Gastrocnemius medialis (tissue), 4 donors: ENCODE measurements around the gene PTGS2. TPM values are rescaled to one million over a fixed set of nuclear protein-coding genes. Genes with fewer than 3 reads are reported as not detected.

ENCODE experiments used
- ATAC-seq, 2 donors: fragments of 150-250 bp; one replicate each; pipeline ENCODE4 v1.9.1; 2016
- DNase-seq, 2 donors: peaks; one replicate each; pipeline ENCODE4 v3.0.0-alpha.2; 2019
- H3K27ac ChIP-seq, 4 donors: fragments of 200-600 bp; sonication (generic); 1 replicate in 1 of 4; 2 replicates in 3 of 4; pipeline ENCODE4 v1.5.1; 2016 to 2018; ENCODE audit warnings: mild to moderate bottlenecking in 2 of 4, moderate library complexity in 1 of 4
- H3K27me3 ChIP-seq, 3 donors: fragments of 200-600 bp; sonication (generic) in 2 of 3; 1 replicate in 1 of 3; 2 replicates in 2 of 3; pipeline versions ENCODE4 v1.5.1 to v1.6.0; 2016 to 2019; ENCODE audit warnings: mild to moderate bottlenecking in 1 of 3, moderate library complexity in 1 of 3
- H3K36me3 ChIP-seq, 2 donors: fragments of 200-600 bp; sonication (generic) in 1 of 2; one replicate each; pipeline ENCODE4 v1.5.1; 2017 to 2018
- H3K4me1 ChIP-seq, 2 donors: fragments of 200-600 bp; sonication (generic) in 1 of 2; one replicate each; pipeline ENCODE4 v1.5.1; 2016 to 2017; ENCODE audit warnings: mild to moderate bottlenecking in 2 of 2
- H3K4me3 ChIP-seq, 4 donors: fragments of 200-600 bp; sonication (generic) in 3 of 4; 1 replicate in 1 of 4; 2 replicates in 3 of 4; pipeline ENCODE4 v1.5.1; 2016 to 2019; ENCODE audit warnings: mild to moderate bottlenecking in 2 of 4
- H3K9me3 ChIP-seq, 3 donors: fragments of 200-600 bp; sonication (generic) in 2 of 3; 1 replicate in 1 of 3; 2 replicates in 2 of 3; pipeline ENCODE4 v1.5.1; 2016 to 2019
- POLR2A ChIP-seq, 2 donors: fragments of 450-650 bp; IDR thresholded peaks; one replicate each; pipeline ENCODE4 v1.6.1; 2017; ENCODE audit warnings: antibody characterized with exemption in 2 of 2, mild to moderate bottlenecking in 2 of 2, moderate library complexity in 2 of 2
- in situ Hi-C, 4 donors: fragments of 200-750 bp; cut with MboI; loops; one replicate each; pipeline versions ENCODE4 v1.15.0 to v1.8.0; 2017; ENCODE audit warnings: low sequenced_read_pairs in 4 of 4
- intact Hi-C: fragments of 100-400 bp; cut with DNase I; formaldehyde crosslinking; loops from one replicate; pipeline ENCODE4 v1.15.1; 2023; ENCODE audit warnings: low total_unique reads
- total RNA-seq, 4 donors: library from RNA; depleted of rRNA; stranded (reverse); fragments of >200 nt; gene quantifications; one replicate each; pipeline versions ENCODE4 v1.1.0 to v1.2.3, GENCODE V29; 2016
- TF ChIP-seq, protein P1 (sequence below), 5 experiments: fragments of 450-650 bp in 3 of 5; fragments of 200-600 bp in 2 of 5; sonication (generic) in 2 of 5; IDR thresholded peaks in 4 of 5; conservative IDR thresholded peaks in 1 of 5; 1 replicate in 4 of 5; 2 replicates in 1 of 5; pipeline ENCODE4 v1.5.1; 2016 to 2019; ENCODE audit warnings: antibody characterized with exemption in 5 of 5, mild to moderate bottlenecking in 3 of 5, moderate library complexity in 3 of 5

PTGS2 gene
- total RNA-seq, 4 donors from 2014 or later: 0.23 to 0.58 (median 0.25) TPM; not detected in 1

DNA sequence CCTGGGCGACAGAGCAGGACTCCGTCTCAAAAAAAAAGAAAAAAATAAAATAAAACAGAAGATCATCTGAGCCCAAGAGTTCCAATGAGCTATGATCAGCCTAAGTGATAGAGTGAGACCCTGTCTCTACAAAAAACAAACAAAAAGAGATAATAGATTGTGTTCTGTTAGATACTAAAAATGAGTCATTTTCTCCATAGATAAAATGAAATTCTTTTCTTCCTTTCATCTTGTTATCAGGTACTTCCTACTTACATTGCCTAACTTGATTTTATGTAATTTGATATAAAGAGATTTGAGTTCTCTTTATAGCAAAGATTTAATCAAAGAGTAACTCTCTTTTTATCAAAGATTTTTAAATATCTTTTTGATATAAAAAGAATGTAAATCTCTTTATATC, 19.3 kb upstream of the PTGS2 start:
- H3K4me3 ChIP-seq: no peak overlapping the region
- in situ Hi-C loops (no loop called here), intact Hi-C loops (no loop called here)
- no peak overlapping the region for H3K27ac ChIP-seq
- TF ChIP-seq, protein P1, sequence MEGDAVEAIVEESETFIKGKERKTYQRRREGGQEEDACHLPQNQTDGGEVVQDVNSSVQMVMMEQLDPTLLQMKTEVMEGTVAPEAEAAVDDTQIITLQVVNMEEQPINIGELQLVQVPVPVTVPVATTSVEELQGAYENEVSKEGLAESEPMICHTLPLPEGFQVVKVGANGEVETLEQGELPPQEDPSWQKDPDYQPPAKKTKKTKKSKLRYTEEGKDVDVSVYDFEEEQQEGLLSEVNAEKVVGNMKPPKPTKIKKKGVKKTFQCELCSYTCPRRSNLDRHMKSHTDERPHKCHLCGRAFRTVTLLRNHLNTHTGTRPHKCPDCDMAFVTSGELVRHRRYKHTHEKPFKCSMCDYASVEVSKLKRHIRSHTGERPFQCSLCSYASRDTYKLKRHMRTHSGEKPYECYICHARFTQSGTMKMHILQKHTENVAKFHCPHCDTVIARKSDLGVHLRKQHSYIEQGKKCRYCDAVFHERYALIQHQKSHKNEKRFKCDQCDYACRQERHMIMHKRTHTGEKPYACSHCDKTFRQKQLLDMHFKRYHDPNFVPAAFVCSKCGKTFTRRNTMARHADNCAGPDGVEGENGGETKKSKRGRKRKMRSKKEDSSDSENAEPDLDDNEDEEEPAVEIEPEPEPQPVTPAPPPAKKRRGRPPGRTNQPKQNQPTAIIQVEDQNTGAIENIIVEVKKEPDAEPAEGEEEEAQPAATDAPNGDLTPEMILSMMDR (IDR thresholded peaks at IDR 0.05 in 4 of 5, conservative IDR thresholded peaks at IDR 0.05 in 1 of 5): no peak
- TF ChIP-seq POLR2A (IDR thresholded peaks at IDR 0.05): no peak
- no peaks in the 10 kb centered on the region for H3K36me3 ChIP-seq
- no peaks in the 10 kb centered on the region for H3K9me3 ChIP-seq
- no peaks in the 10 kb centered on the region for H3K4me1 ChIP-seq
- H3K27me3 ChIP-seq: no peaks in the 10 kb centered on the region
- no peak for ATAC-seq
- no peak for DNase-seq

DNA sequence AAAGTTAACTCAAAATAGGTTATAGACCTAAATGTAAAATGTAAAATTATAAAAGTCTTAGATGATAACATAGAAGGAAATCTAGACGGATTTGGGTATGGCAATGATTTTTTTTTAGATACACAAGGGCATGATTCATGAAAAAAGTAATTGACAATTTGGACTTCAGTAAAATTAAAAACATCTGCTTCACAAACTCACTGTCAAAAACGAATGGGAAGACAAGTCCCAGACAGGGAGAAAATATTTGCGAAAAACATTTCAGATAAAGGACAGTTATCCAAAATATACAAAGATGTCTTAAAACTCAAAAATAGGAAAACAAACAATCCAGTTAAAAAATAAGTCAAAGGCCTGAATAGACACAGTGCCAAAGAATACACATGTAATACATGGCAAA, 9.7 kb upstream of the PTGS2 start:
- TF ChIP-seq, protein P1 (IDR thresholded peaks at IDR 0.05 in 4 of 5, conservative IDR thresholded peaks at IDR 0.05 in 1 of 5): no peak
- no peak for TF ChIP-seq POLR2A (IDR thresholded peaks at IDR 0.05)
- ATAC-seq: no peak
- intact Hi-C loops: no loop called here
- no peak for DNase-seq
- Histone ChIP-seq H3K27ac (no peak overlapping the region), H3K9me3 (no peaks in the 10 kb centered on the region), H3K4me3 (no peak overlapping the region), H3K36me3 (no peaks in the 10 kb centered on the region), H3K27me3 (no peaks in the 10 kb centered on the region), H3K4me1 (no peaks in the 10 kb centered on the region)
- in situ Hi-C loops: no loop called here

DNA sequence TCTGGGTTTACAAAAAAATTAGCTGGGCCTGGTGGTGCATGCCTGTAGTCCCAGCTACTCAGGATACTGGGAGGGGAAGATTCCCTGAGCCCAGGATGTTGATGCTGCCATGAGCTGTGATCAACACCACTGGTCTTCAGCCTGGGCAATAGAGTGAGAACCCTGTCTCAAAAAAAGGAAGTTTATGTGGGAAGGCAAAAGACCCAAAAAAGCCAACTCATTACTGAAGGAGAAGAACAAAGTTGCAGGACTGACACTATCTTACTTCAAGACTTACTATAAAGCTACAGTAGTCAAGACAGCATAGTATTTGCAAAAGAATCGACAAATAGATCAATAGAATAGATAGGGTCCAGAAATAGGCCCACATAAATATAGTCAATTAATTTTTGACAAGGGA, 9.2 kb upstream of the PTGS2 start:
- no peak for DNase-seq
- no peak for ATAC-seq
- H3K36me3 ChIP-seq: no peaks in the 10 kb centered on the region
- H3K27me3 ChIP-seq: no peaks in the 10 kb centered on the region
- no peaks in the 10 kb centered on the region for H3K4me1 ChIP-seq
- H3K9me3 ChIP-seq: no peaks in the 10 kb centered on the region
- H3K27ac ChIP-seq: no peak overlapping the region
- in situ Hi-C loops: no loop called here
- intact Hi-C loops: no loop called here
- H3K4me3 ChIP-seq: no peak overlapping the region
- TF ChIP-seq, protein P1 (IDR thresholded peaks at IDR 0.05 in 4 of 5, conservative IDR thresholded peaks at IDR 0.05 in 1 of 5): no peak
- TF ChIP-seq POLR2A (IDR thresholded peaks at IDR 0.05): no peak

DNA sequence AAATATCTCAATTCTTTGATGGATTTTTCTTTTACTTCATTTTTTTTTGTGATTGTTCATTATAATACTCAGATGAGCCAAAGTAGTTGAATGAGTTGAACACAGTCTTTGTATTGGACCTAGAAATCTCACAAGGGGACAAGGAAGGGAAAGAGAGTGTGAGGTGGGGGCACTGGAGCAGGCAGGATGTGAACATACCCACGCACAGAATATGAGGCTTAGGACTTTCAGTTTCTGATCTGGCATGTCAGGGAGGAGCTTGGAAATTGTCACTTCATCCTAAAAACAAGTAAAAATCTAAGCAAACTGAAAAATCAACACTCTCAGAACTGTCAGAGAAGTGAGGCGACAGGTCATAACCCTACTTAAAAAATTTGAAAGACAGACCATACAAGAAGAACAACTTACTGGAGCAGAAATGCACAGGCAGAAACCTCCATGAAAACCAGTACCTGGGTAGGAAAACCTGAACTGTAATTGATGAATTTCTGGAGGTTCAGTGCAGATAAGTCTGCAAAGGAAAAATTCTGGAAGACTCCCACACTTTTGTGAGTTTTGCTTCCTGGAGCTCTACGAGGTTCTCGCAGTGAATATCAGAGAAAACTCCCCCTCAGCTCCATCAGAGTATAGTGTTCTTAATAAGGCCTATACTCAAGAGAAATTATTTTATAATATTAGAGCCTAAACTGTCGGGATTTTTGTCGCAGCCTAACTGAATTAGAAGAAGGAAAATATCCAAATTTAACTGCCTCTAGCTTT, 3.6 kb upstream of the PTGS2 start:
- in situ Hi-C loops: no loop called here
- no peak for TF ChIP-seq POLR2A (IDR thresholded peaks at IDR 0.05)
- TF ChIP-seq, protein P1 (IDR thresholded peaks at IDR 0.05 in 4 of 5, conservative IDR thresholded peaks at IDR 0.05 in 1 of 5): no peak
- Histone ChIP-seq H3K9me3 (no peaks in the 10 kb centered on the region), H3K4me1 (no peaks in the 10 kb centered on the region), H3K36me3 (no peaks in the 10 kb centered on the region), H3K27ac (no peak overlapping the region), H3K4me3 (no peak overlapping the region), H3K27me3 (peaks cover 9 to 13% (median 10%) of the 10 kb centered on the region in 3 donors)
- no peak for DNase-seq
- no peak for ATAC-seq
- intact Hi-C loops: no loop called here
